ENCODE results near the gene PNMA5.

Gene PNMA5

GRCh38 chrX:152958524-152959465, 35.1 kb downstream of the PNMA5 start:
- peak; percentile 80 for DNase-seq (ENCODE audit: low read depth)

DNA sequence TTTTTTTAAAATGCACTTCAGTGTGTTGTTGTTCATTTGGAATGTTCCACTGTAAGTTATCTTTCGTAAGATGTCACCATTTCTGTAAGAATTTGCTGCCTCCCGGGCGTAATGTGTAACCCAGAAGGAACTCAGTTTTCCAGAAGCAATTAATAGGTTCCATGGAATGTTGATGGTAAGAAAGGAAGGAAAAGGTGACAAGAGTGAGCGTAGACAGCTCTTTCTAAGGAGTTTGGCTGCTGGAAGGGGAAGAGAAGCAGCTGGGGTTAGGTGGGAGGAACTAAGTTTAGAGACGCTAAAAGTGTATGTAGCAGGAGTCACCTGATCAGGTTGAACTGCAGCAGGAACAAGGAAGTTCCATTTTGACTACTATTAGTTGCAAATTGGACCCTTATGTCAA, 35.9 kb downstream of the PNMA5 start:
- no peak for DNase-seq (ENCODE audit: low read depth)

- DNase-seq (ENCODE audit: low read depth): no peak
Observed at GRCh38 chrX:152950786-152951185, 43.1 kb downstream of the PNMA5 start.

- DNase-seq (ENCODE audit: low read depth): no peak
Observed at GRCh38 chrX:152949114-152949513, 44.8 kb downstream of the PNMA5 start.

DNA sequence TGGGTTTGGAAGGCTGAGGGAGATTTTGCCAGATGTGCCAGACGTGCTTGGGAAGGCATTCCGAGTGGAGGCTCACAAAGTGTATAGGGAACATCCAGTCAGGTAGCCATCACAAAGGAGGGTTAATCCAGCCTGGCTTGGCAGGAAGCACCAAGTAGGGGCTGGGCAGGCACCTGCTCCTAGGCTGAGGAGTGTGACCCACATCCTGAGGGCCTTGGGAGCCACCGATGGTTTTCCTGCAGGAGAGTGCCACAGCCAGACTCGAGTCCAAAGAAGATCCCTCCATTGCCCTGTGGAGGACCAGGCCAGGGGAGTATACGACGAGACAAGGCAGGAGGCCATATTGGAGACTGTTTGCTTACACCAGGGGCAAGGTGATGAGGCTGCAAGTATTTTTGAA, 47.2 kb downstream of the PNMA5 start:
- DNase-seq (ENCODE audit: low read depth): no peak

GRCh38 chrX:152945021-152945979, 48.6 kb downstream of the PNMA5 start:
- no peak for DNase-seq (ENCODE audit: low read depth)

GRCh38 chrX:152943826-152944225, 50.1 kb downstream of the PNMA5 start:
- DNase-seq (ENCODE audit: low read depth): no peak

GRCh38 chrX:152942077-152942442, 51.9 kb downstream of the PNMA5 start:
- no peak for DNase-seq (ENCODE audit: low read depth)

GRCh38 chrX:152941328-152942076, 52.4 kb downstream of the PNMA5 start:
- DNase-seq (ENCODE audit: low read depth): peak; percentile 84

All from amniotic epithelial cell (primary cell).